HFFc6 (cell line): Measurements from ENCODE around the gene SLC16A5. TPM values are rescaled to one million over a fixed set of nuclear protein-coding genes. Genes with fewer than 3 reads are reported as not detected.
"Not testable (repeated sequence)": the region's sequence is repeated elsewhere in the genome, so short reads cannot be mapped to it uniquely, and the experiment has no call there.

ENCODE experiments used
- DNase-seq: peaks from one replicate; pipeline ENCODE4 v3.0.0-alpha.2; 2018
- H3K27ac Mint-ChIP-seq: 2 replicates; pipeline ENCODE4 v1.8.0; 2020; ENCODE audit warnings: mild to moderate bottlenecking, mixed read lengths
- H3K27me3 Mint-ChIP-seq: 2 replicates; pipeline ENCODE4 v1.8.0; 2021; ENCODE audit warnings: mild to moderate bottlenecking, moderate library complexity, mixed read lengths; ENCODE audit not compliant: insufficient read depth
- H3K36me3 Mint-ChIP-seq: 2 replicates; pipeline ENCODE4 v1.8.0; 2021; ENCODE audit warnings: low read depth, mixed read lengths
- H3K4me1 Mint-ChIP-seq: 2 replicates; pipeline ENCODE4 v1.8.0; 2020; ENCODE audit warnings: low read depth, mixed read lengths
- H3K4me3 Mint-ChIP-seq: 2 replicates; pipeline ENCODE4 v1.8.0; 2020; ENCODE audit warnings: mild to moderate bottlenecking, moderate library complexity, mixed read lengths
- H3K9me3 Mint-ChIP-seq: 2 replicates; pipeline ENCODE4 v1.8.0; 2020; ENCODE audit warnings: mild to moderate bottlenecking, mixed read lengths
- total RNA-seq, 6 experiments: library from RNA; stranded (reverse); fragmentation: NEBNext Ultra II Directional; extraction: Animal tissue kit (Norgen Biotek cat#: 25700); gene quantifications; 2 replicates in 1 of 6; 3 replicates in 5 of 6; pipeline ENCODE4 v1.2.3, GENCODE V29; 2021
- TF ChIP-seq, protein P1 (sequence below): fragments of 200-600 bp; sonication (generic); IDR thresholded peaks from 2 replicates; pipeline ENCODE4 v1.5.0; 2021; ENCODE audit warnings: antibody characterized with exemption, mild to moderate bottlenecking

SLC16A5 gene
- total RNA-seq, 6 experiments from 2014 or later = 13.9 to 25.0 (median 21.1) TPM

DNA sequence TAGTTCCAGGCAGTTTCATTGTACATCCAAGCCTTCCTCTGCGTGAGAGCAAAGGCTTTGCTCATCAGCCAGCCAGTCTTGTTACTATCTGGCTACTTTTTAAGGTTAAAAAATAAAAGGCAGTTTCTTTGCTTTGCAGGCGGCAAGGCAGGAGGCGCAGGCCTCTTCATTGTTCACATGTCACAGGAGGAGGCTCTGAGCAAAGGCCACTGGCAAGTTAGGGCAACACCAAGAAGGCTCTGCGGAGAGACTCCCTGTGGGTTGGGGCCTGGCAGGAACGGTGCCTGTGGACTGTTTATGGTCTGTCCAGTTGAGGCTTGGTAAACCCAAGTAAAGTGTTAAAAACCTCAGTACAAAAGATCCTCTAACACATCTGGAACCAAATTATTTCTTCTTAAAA lies 47.7 kb downstream of the SLC16A5 start:
- H3K4me1 Mint-ChIP-seq = peaks cover 4% of the 10 kb centered on the region
- peaks cover 3% of the 10 kb centered on the region; the same call in 1 of the 2 replicates for H3K27me3 Mint-ChIP-seq
- TF ChIP-seq, protein P1, sequence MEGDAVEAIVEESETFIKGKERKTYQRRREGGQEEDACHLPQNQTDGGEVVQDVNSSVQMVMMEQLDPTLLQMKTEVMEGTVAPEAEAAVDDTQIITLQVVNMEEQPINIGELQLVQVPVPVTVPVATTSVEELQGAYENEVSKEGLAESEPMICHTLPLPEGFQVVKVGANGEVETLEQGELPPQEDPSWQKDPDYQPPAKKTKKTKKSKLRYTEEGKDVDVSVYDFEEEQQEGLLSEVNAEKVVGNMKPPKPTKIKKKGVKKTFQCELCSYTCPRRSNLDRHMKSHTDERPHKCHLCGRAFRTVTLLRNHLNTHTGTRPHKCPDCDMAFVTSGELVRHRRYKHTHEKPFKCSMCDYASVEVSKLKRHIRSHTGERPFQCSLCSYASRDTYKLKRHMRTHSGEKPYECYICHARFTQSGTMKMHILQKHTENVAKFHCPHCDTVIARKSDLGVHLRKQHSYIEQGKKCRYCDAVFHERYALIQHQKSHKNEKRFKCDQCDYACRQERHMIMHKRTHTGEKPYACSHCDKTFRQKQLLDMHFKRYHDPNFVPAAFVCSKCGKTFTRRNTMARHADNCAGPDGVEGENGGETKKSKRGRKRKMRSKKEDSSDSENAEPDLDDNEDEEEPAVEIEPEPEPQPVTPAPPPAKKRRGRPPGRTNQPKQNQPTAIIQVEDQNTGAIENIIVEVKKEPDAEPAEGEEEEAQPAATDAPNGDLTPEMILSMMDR = no peak
- H3K27ac Mint-ChIP-seq = peak overlapping the region; percentile 8; the same call in 1 of the 2 replicates
- H3K36me3 Mint-ChIP-seq = peaks cover 2% of the 10 kb centered on the region; the same call in 1 of the 2 replicates
- no peaks in the 10 kb centered on the region for H3K9me3 Mint-ChIP-seq
- H3K4me3 Mint-ChIP-seq = no peak overlapping the region
- no peak for DNase-seq

- TF ChIP-seq, protein P1 = no peak; the same call in 1 of the 2 replicates
- DNase-seq = no peak
- H3K4me1 Mint-ChIP-seq = no peaks in the 10 kb centered on the region
- H3K27me3 Mint-ChIP-seq = no peaks in the 10 kb centered on the region; the same call in 1 of the 2 replicates
- no peak overlapping the region for H3K4me3 Mint-ChIP-seq
- no peaks in the 10 kb centered on the region; the same call in 1 of the 2 replicates for H3K36me3 Mint-ChIP-seq
- no peaks in the 10 kb centered on the region for H3K9me3 Mint-ChIP-seq
- H3K27ac Mint-ChIP-seq = peak overlapping the region; percentile 8
Observed at GRCh38 chr17:75135946-75136345, 48.2 kb downstream of the SLC16A5 start.

DNA sequence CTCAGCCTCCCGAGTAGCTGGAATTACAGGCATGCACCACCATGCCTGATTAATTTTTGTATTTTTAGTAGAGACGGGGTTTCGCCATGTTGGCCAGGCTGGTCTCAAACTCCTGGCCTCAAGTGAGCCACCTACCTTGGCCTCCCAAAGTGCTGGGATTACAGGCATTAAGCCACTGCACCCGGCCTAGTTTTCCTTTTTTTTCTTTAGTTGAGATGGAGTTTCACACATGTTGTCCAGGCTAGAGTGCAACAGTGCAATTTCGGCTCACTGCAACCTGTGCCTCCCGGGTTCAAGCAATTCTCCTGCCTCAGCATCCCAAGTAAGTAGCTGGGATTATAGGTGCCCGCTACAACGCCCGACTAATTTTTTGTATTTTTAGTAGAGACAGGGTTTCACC lies 50.0 kb downstream of the SLC16A5 start:
- H3K27me3 Mint-ChIP-seq, H3K4me3 Mint-ChIP-seq, H3K36me3 Mint-ChIP-seq, H3K9me3 Mint-ChIP-seq, DNase-seq, H3K27ac Mint-ChIP-seq, H3K4me1 Mint-ChIP-seq: not testable (repeated sequence)

- TF ChIP-seq, protein P1 = no peak
- no peak for DNase-seq
- no peaks in the 10 kb centered on the region; the same call in 1 of the 2 replicates for H3K27me3 Mint-ChIP-seq
- peaks cover 5% of the 10 kb centered on the region; the same call in 1 of the 2 replicates for H3K36me3 Mint-ChIP-seq
- H3K4me1 Mint-ChIP-seq = no peaks in the 10 kb centered on the region
- no peak overlapping the region for H3K27ac Mint-ChIP-seq
- H3K4me3 Mint-ChIP-seq = no peak overlapping the region
- no peaks in the 10 kb centered on the region for H3K9me3 Mint-ChIP-seq
Observed at GRCh38 chr17:75138519-75138918, 50.8 kb downstream of the SLC16A5 start.

GRCh38 chr17:75142236-75142971 lies 54.6 kb downstream of the SLC16A5 start:
- H3K27me3 Mint-ChIP-seq = no peaks in the 10 kb centered on the region
- no peak for DNase-seq
- peaks cover 12% of the 10 kb centered on the region for H3K4me1 Mint-ChIP-seq
- H3K36me3 Mint-ChIP-seq = peaks cover 26% of the 10 kb centered on the region
- H3K27ac Mint-ChIP-seq = no peak overlapping the region
- H3K9me3 Mint-ChIP-seq = no peaks in the 10 kb centered on the region
- TF ChIP-seq, protein P1 = no peak
- H3K4me3 Mint-ChIP-seq = no peak overlapping the region

DNA sequence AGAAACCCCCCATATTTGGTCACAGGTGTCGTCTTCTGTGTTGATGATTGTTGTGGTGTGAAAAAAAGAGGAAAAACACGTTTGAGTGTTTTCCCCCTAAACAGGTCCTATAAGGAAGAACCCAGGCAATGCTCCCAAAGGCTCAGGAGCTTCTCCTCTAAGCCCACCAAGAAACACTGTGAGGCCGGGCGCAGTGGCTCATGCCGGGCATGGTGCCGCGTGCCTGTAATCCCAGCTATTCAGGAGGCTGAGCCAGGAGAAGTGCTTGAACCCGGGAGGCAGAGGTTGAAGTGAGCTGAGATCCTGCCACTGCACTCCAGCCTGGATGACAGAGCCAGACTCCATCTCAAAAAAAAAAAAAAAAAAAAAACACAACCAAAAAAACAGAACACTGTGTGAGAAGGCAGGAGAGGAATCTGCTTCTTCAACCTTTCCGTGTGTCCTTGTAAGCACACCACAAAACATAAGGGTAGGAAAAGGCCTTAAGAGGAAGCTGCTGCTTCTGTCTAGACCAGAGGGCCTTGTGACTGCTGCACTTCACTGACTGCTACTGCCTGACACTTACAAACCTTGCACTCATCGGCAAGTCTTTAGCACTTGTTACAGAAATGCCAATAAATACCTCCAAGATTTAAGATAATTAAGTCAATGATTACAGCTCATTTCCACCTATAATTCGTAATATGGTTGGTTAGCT lies 57.2 kb downstream of the SLC16A5 start:
- TF ChIP-seq, protein P1 = no peak
- peaks cover 21% of the 10 kb centered on the region for H3K4me1 Mint-ChIP-seq
- peak overlapping the region; percentile 18; the same call in 1 of the 2 replicates for H3K27ac Mint-ChIP-seq
- no peaks in the 10 kb centered on the region for H3K27me3 Mint-ChIP-seq
- H3K4me3 Mint-ChIP-seq = no peak overlapping the region
- H3K36me3 Mint-ChIP-seq = peaks cover 37% of the 10 kb centered on the region
- H3K9me3 Mint-ChIP-seq = no peaks in the 10 kb centered on the region
- no peak for DNase-seq
